SK-N-SH (cell line): Measurements from ENCODE around the gene OPA1. TPM values are rescaled to one million over a fixed set of nuclear protein-coding genes. Genes with fewer than 3 reads are reported as not detected.

Experiments
- CTCF ChIA-PET: fragments of 300-600, 350-600 bp; formaldehyde crosslinking; extraction: SDS; loops from one replicate; lab custom pipeline; 2021; lab: Yijun Ruan, JAX
- POLR2A ChIA-PET: fragments of 350-600 bp; sonication (Branson Sonifier 250); formaldehyde crosslinking; extraction: SDS; loops from one replicate; lab custom pipeline; 2020; ENCODE audit warnings: antibody characterized with exemption, inconsistent platforms; lab: Yijun Ruan, JAX
- DNase-seq: peaks from one replicate; pipeline ENCODE4 v3.0.0; 2012
- H2AFZ ChIP-seq: fragments of 200-600 bp; sonication (generic); 2 replicates; pipeline ENCODE4 v1.8.1; 2016; ENCODE audit warnings: antibody characterized with exemption, mild to moderate bottlenecking, low read depth
- H3F3A ChIP-seq: fragments of 200-600 bp; sonication (generic); replicated peaks from 2 replicates; pipeline ENCODE3; 2016; ENCODE audit warnings: antibody characterized with exemption, mild to moderate bottlenecking; ENCODE audit not compliant: insufficient read depth
- H3K27ac ChIP-seq, 2 experiments: fragments of 200-500 bp in 1 of 2; fragments of 200-600 bp in 1 of 2; sonication (Bioruptor generic) in 1 of 2; sonication (generic), shearing (Covaris generic) in 1 of 2; 2 replicates each; pipeline versions ENCODE4 v1.5.1 to v1.6.1; 2014 to 2016; ENCODE audit warnings: low read depth in 2 of 2, inconsistent platforms in 1 of 2, low read length in 1 of 2, mild to moderate bottlenecking in 1 of 2, mixed read lengths in 1 of 2
- H3K27me3 ChIP-seq: fragments of 200-600 bp; sonication (generic), shearing (Covaris generic); 2 replicates; pipeline ENCODE4 v1.6.1; 2016; ENCODE audit warnings: mixed run types; ENCODE audit not compliant: insufficient read depth
- H3K36me3 ChIP-seq, 2 experiments: fragments of 200-500 bp in 1 of 2; fragments of 200-600 bp in 1 of 2; sonication (Bioruptor generic) in 1 of 2; sonication (generic) in 1 of 2; replicated peaks in 1 of 2; 2 replicates each; pipeline versions ENCODE3 to v1.5.1; 2014 to 2016; ENCODE audit warnings: low read length in 1 of 2, mild to moderate bottlenecking in 1 of 2; ENCODE audit not compliant: insufficient read depth in 2 of 2, control insufficient read depth in 1 of 2
- H3K4me1 ChIP-seq, 2 experiments: fragments of 200-500 bp in 1 of 2; fragments of 200-600 bp in 1 of 2; sonication (Bioruptor generic) in 1 of 2; sonication (generic), shearing (Covaris generic) in 1 of 2; 2 replicates each; pipeline versions ENCODE4 v1.5.1 to v1.6.1; 2014 to 2016; ENCODE audit warnings: low read depth in 1 of 2, low read length in 1 of 2, mixed run types in 1 of 2; ENCODE audit not compliant: insufficient read depth in 2 of 2, control insufficient read depth in 1 of 2
- H3K4me2 ChIP-seq: fragments of 200-600 bp; sonication (generic), shearing (Covaris generic); 2 replicates; pipeline ENCODE4 v1.6.1; 2017; ENCODE audit warnings: mixed run types
- H3K4me3 ChIP-seq, 2 experiments: fragments of 200-500 bp in 1 of 2; fragments of 200-600 bp in 1 of 2; sonication (Bioruptor generic) in 1 of 2; sonication (generic), shearing (Covaris generic) in 1 of 2; 2 replicates each; pipeline versions ENCODE4 v1.5.1 to v1.8.1; 2014 to 2016; ENCODE audit warnings: low read depth in 2 of 2, inconsistent platforms in 1 of 2, low read length in 1 of 2, mild to moderate bottlenecking in 1 of 2, mixed read lengths in 1 of 2, moderate library complexity in 1 of 2
- H3K79me2 ChIP-seq: fragments of 200-600 bp; sonication (generic); 2 replicates; pipeline ENCODE4 v1.8.1; 2017; ENCODE audit warnings: mild to moderate bottlenecking; ENCODE audit not compliant: insufficient read depth
- H3K9ac ChIP-seq: fragments of 200-600 bp; sonication (generic); 2 replicates; pipeline ENCODE4 v1.6.1; 2017; ENCODE audit warnings: mixed run types
- H3K9me2 ChIP-seq: fragments of 200-600 bp; sonication (generic); 2 replicates; pipeline ENCODE4 v1.6.1; 2017; ENCODE audit warnings: mixed run types
- H3K9me3 ChIP-seq: fragments of 200-600 bp; sonication (generic); 2 replicates; pipeline ENCODE4 v1.6.1; 2017; ENCODE audit warnings: mixed run types, mild to moderate bottlenecking, moderate library complexity
- H4K20me1 ChIP-seq: fragments of 200-600 bp; sonication (generic); 2 replicates; pipeline ENCODE4 v1.6.1; 2017; ENCODE audit warnings: mild to moderate bottlenecking, mixed run types; ENCODE audit not compliant: insufficient read depth
- ELF1 ChIP-seq: IDR thresholded peaks from 2 replicates; pipeline ENCODE4 v1.4.0; 2012
- EZH2phosphoT487 ChIP-seq: fragments of 200-600 bp; sonication (generic); IDR thresholded peaks from 2 replicates; pipeline ENCODE4 v1.6.1; 2017; ENCODE audit warnings: low read depth, mixed run types, mild to moderate bottlenecking, antibody characterized with exemption, moderate library complexity, borderline replicate concordance
- FOXJ3 ChIP-seq: sonication (generic); formaldehyde crosslinking; IDR thresholded peaks from 2 replicates; pipeline ENCODE4 v1.5.1; 2020; ENCODE audit warnings: mild to moderate bottlenecking, missing genetic modification reagents
- GABPA ChIP-seq: IDR thresholded peaks from 2 replicates; pipeline ENCODE4 v1.4.0; 2012; ENCODE audit warnings: low read depth, mild to moderate bottlenecking
- GATA2 ChIP-seq: sonication (generic); formaldehyde crosslinking; IDR thresholded peaks from 2 replicates; pipeline ENCODE4 v1.5.0; 2020; ENCODE audit warnings: mild to moderate bottlenecking, missing genetic modification reagents
- MAX ChIP-seq: IDR thresholded peaks from 2 replicates; pipeline ENCODE4 v1.4.0; 2012; ENCODE audit warnings: low read depth
- NFIC ChIP-seq: IDR thresholded peaks from 2 replicates; pipeline ENCODE4 v1.4.0; 2012; ENCODE audit warnings: borderline replicate concordance
- RAD21 ChIP-seq: IDR thresholded peaks from 2 replicates; pipeline ENCODE4 v1.6.1; 2012; ENCODE audit warnings: mild to moderate bottlenecking, low read length
- RXRA ChIP-seq: IDR thresholded peaks from 2 replicates; pipeline ENCODE4 v1.4.0; 2012; ENCODE audit warnings: low read depth, mild to moderate bottlenecking, borderline replicate concordance
- SIN3A ChIP-seq: IDR thresholded peaks from 2 replicates; pipeline ENCODE4 v1.6.1; 2012; ENCODE audit warnings: low read depth, mild to moderate bottlenecking, low read length, moderate library complexity, borderline replicate concordance
- USF1 ChIP-seq: IDR thresholded peaks from 2 replicates; pipeline ENCODE4 v1.4.0; 2012; ENCODE audit warnings: low read depth, borderline replicate concordance
- WGBS: methylation state at CpG from one replicate; pipeline ENCODE4 v1.1.6; 2017; ENCODE audit warnings: low lambda C conversion rate; 5-methylcytosine and 5-hydroxymethylcytosine counted together
- polyA plus RNA-seq, 3 experiments: library from polyadenylated mRNA; depleted of rRNA; stranded (reverse); fragments of >200 nt; gene quantifications; 2 replicates each; pipeline ENCODE4 v1.2.3, GENCODE V29; 2012
- TF ChIP-seq, protein P1 (sequence below): fragments of 150-350 bp; IDR thresholded peaks from 2 replicates; pipeline ENCODE4 v1.6.1; 2016; ENCODE audit warnings: mild to moderate bottlenecking, low read depth, low read length
- TF ChIP-seq, protein P2 (sequence below): fragments of 150-350 bp; IDR thresholded peaks from 2 replicates; pipeline ENCODE4 v1.6.1; 2017; ENCODE audit warnings: antibody characterized with exemption, low read length, low read depth, borderline replicate concordance
- TF ChIP-seq, protein P3 (sequence below): IDR thresholded peaks from 2 replicates; pipeline ENCODE4; 2012

Gene OPA1
- polyA plus RNA-seq, 1 of the 3 experiments (the other 2 are of a cell fraction), result 11.4 TPM

DNA sequence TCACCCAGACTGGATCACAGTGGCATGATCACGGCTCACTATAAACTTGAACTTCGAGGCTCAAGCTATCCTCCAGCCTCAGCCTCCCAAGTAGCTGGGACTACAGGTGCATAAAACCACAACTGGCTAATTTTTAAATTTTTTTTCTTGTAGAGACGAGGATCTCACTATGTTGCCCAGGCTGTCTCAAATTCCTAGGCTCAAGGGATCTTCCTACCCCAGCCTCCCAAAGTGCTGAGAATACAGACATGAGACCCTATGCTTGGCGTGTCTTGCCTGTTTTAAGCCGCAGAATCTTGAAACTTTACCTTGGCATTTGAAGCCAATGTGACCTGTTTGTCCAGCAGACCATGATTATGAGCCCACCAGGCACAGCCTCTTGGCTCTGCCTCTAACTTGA is 119.9 kb downstream of the OPA1 start:
- ChIA-PET CTCF (no interaction called here), POLR2A (no interaction called here)
- no peak for TF ChIP-seq USF1
- no peak for TF ChIP-seq MAX
- TF ChIP-seq FOXJ3 (CRISPR knock-in tag), result no peak
- TF ChIP-seq, protein P1, sequence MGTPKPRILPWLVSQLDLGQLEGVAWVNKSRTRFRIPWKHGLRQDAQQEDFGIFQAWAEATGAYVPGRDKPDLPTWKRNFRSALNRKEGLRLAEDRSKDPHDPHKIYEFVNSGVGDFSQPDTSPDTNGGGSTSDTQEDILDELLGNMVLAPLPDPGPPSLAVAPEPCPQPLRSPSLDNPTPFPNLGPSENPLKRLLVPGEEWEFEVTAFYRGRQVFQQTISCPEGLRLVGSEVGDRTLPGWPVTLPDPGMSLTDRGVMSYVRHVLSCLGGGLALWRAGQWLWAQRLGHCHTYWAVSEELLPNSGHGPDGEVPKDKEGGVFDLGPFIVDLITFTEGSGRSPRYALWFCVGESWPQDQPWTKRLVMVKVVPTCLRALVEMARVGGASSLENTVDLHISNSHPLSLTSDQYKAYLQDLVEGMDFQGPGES, result no peak
- TF ChIP-seq, protein P2, sequence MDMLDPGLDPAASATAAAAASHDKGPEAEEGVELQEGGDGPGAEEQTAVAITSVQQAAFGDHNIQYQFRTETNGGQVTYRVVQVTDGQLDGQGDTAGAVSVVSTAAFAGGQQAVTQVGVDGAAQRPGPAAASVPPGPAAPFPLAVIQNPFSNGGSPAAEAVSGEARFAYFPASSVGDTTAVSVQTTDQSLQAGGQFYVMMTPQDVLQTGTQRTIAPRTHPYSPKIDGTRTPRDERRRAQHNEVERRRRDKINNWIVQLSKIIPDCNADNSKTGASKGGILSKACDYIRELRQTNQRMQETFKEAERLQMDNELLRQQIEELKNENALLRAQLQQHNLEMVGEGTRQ, result no peak
- no peak for TF ChIP-seq RAD21
- TF ChIP-seq GABPA, result no peak
- TF ChIP-seq, protein P3, sequence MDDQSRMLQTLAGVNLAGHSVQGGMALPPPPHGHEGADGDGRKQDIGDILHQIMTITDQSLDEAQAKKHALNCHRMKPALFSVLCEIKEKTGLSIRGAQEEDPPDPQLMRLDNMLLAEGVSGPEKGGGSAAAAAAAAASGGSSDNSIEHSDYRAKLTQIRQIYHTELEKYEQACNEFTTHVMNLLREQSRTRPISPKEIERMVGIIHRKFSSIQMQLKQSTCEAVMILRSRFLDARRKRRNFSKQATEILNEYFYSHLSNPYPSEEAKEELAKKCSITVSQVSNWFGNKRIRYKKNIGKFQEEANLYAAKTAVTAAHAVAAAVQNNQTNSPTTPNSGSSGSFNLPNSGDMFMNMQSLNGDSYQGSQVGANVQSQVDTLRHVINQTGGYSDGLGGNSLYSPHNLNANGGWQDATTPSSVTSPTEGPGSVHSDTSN, result no peak
- TF ChIP-seq RXRA, result no peak
- TF ChIP-seq EZH2phosphoT487, result no peak
- no peak for TF ChIP-seq NFIC
- no peaks in the 10 kb centered on the region for H4K20me1 ChIP-seq
- H3K4me3 ChIP-seq, result no peak overlapping the region
- H3K27me3 ChIP-seq, result no peaks in the 10 kb centered on the region
- no peak overlapping the region for H2AFZ ChIP-seq
- H3K4me1 ChIP-seq, result no peaks in the 10 kb centered on the region
- no peak overlapping the region for H3K9ac ChIP-seq
- no peaks in the 10 kb centered on the region for H3F3A ChIP-seq
- H3K4me2 ChIP-seq, result no peak overlapping the region
- H3K9me3 ChIP-seq, result no peaks in the 10 kb centered on the region
- no peaks in the 10 kb centered on the region for H3K9me2 ChIP-seq
- no peaks in the 10 kb centered on the region for H3K36me3 ChIP-seq
- no peaks in the 10 kb centered on the region for H3K79me2 ChIP-seq
- H3K27ac ChIP-seq, result no peak overlapping the region
- WGBS, result 69% methylated on average over 5 of the region's 5 CpGs
- no peak for DNase-seq

DNA sequence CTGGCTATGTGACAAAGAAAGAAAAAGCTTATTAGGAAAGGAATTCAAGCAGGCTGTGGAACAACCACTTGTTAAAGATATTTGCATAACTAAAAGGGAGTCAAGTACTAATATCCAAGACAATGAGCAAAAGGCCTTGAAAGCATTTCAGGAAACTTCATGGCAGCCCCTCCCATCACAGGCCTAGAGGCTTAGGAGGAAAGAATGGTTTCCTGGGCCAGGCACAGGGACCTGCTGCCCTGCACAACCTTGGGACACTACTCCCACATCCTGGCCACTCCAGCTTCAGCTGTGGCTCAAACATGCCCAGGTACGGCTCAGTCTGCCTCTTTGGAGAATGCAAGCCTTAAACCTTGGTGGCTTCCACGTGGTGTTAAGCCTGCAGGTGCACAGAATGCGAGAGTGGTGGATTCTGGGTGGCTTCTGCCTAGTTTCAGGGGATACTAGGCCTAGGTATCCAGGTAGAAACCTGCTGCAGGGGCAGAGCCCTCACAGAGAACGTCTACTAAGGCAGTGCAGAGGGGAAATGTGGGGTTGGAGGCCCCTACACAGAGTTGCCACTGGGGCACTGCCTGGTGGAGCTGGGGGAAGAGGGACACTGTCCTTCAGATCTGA is 121.6 kb downstream of the OPA1 start:
- no peaks in the 10 kb centered on the region for H3K9me2 ChIP-seq
- WGBS, result 16% methylated on average over 4 of the region's 4 CpGs
- H2AFZ ChIP-seq, result no peak overlapping the region
- no peak for DNase-seq
- H3K36me3 ChIP-seq, result no peaks in the 10 kb centered on the region
- no peaks in the 10 kb centered on the region for H3K4me1 ChIP-seq
- H3K9ac ChIP-seq, result no peak overlapping the region
- H3K79me2 ChIP-seq, result no peaks in the 10 kb centered on the region
- CTCF ChIA-PET, result no interaction called here
- TF ChIP-seq GATA2 (CRISPR knock-in tag) (no peak), ELF1 (no peak), SIN3A (no peak), RXRA (no peak)
- TF ChIP-seq, protein P2, result no peak
- TF ChIP-seq, all 33 proteins: peak for 0
- H3K27me3 ChIP-seq, result no peaks in the 10 kb centered on the region; the same call in 1 of the 2 replicates
- no peak overlapping the region for H3K27ac ChIP-seq
- no peak overlapping the region for H3K4me2 ChIP-seq
- no peaks in the 10 kb centered on the region for H3K9me3 ChIP-seq
- H3K4me3 ChIP-seq, result no peak overlapping the region
- H4K20me1 ChIP-seq, result no peaks in the 10 kb centered on the region
- POLR2A ChIA-PET, result no interaction called here
- H3F3A ChIP-seq, result no peaks in the 10 kb centered on the region
